ENCODE measurements around the gene LRMDA. TPM values are rescaled to one million over a fixed set of nuclear protein-coding genes. Genes with fewer than 3 reads are reported as not detected.

Gene LRMDA
- total RNA-seq, 1 experiment from 2014 or later: 1.2 TPM

DNA sequence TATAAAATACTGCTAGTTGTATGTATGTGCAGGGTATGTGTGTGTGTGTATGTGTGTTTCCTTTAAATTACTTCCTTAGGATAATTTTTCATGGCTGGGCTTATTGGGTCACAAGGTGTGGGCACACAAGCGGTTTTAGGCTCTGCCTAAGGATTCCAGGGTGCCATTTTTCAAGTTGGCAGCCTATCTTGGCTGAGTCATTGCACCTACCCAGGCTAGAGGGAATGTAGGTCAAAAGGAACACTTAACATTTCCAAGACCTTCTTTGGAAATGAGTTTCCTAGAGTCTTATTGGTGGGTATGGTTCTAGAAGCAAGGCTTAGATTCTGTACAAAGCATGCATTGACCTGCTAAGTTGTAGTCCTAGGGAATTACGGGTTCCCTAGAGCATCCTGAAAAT, 642.1 kb downstream of the LRMDA start:
- Histone ChIP-seq H3K4me1 (ENCODE audit: insufficient read depth, low read length) (peaks cover 4% of the 10 kb centered on the region; the same call in 1 of the 2 replicates), H3K9ac (ENCODE audit: low read length) (no peak overlapping the region), H3F3A (ENCODE audit: low read length, unreplicated experiment) (no peaks in the 10 kb centered on the region), H3K79me2 (ENCODE audit: low read length) (no peaks in the 10 kb centered on the region), H3K36me3 (ENCODE audit: low read depth, low read length) (no peaks in the 10 kb centered on the region), H3K27me3 (ENCODE audit: low read length) (peaks cover 21% of the 10 kb centered on the region; the same call in 1 of the 2 replicates), H3K4me3 (ENCODE audit: low read length) (no peak overlapping the region), H2AFZ (ENCODE audit: low read length) (no peak overlapping the region), H3K27ac (ENCODE audit: low read length) (no peak overlapping the region), H4K20me1 (ENCODE audit: low read length) (no peaks in the 10 kb centered on the region), H3K9me3 (ENCODE audit: low read length) (0 out of 2 replicates have a peak, but pooled peaks cover 4% of the 10 kb centered on the region), H3K9me2 (replicated peaks; ENCODE audit: low read length) (peaks cover 12% of the 10 kb centered on the region; the same call in 1 of the 2 replicates), H3K4me2 (ENCODE audit: low read length) (no peak overlapping the region)
- no peak for TF ChIP-seq EZH2 (IDR thresholded peaks at IDR 0.05; ENCODE audit: low read length, unreplicated experiment)
- TF ChIP-seq EZH2phosphoT487 (IDR thresholded peaks at IDR 0.05; ENCODE audit: borderline replicate concordance, low read length): no peak; the same call in 1 of the 2 replicates
- TF ChIP-seq, protein P1, sequence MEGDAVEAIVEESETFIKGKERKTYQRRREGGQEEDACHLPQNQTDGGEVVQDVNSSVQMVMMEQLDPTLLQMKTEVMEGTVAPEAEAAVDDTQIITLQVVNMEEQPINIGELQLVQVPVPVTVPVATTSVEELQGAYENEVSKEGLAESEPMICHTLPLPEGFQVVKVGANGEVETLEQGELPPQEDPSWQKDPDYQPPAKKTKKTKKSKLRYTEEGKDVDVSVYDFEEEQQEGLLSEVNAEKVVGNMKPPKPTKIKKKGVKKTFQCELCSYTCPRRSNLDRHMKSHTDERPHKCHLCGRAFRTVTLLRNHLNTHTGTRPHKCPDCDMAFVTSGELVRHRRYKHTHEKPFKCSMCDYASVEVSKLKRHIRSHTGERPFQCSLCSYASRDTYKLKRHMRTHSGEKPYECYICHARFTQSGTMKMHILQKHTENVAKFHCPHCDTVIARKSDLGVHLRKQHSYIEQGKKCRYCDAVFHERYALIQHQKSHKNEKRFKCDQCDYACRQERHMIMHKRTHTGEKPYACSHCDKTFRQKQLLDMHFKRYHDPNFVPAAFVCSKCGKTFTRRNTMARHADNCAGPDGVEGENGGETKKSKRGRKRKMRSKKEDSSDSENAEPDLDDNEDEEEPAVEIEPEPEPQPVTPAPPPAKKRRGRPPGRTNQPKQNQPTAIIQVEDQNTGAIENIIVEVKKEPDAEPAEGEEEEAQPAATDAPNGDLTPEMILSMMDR (conservative IDR thresholded peaks at IDR 0.05; ENCODE audit: low read depth, low read length): no peak
- DNase-seq: peak; percentile 54
- intact Hi-C loops (cut with micrococcal nuclease): no loop called here
- peak; percentile 23 for ATAC-seq
- ChIA-PET POLR2A (ENCODE audit: unreplicated experiment) (no interaction called here), CTCF (no interaction called here)
- BruUV-seq (replicated peaks): no TSS peak

DNA sequence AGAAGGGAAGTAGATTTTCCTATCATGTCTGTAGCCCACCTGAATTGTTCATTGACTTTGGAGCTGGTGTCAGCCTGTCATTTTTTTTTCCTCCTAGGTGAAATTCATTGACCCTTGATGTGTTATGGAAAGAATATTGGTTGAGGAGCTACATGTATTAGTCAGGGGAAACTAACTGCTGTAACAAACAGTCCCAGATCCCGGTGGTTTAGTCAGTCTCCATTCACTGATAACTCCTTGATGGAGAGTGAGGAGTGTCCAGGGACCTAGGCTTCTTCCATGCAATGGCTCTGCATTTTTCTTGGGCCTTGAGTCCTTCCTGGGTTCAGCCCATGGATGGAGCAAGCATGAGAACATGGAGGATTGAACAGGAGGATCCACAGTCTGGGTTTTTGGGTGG, 643.2 kb downstream of the LRMDA start:
- Histone ChIP-seq H3K36me3 (ENCODE audit: low read depth, low read length) (no peaks in the 10 kb centered on the region), H3F3A (ENCODE audit: low read length, unreplicated experiment) (no peaks in the 10 kb centered on the region), H3K4me1 (ENCODE audit: insufficient read depth, low read length) (peaks cover 4% of the 10 kb centered on the region; the same call in 1 of the 2 replicates), H2AFZ (ENCODE audit: low read length) (no peak overlapping the region), H3K9me2 (replicated peaks; ENCODE audit: low read length) (peaks cover 12% of the 10 kb centered on the region; the same call in 1 of the 2 replicates), H3K79me2 (ENCODE audit: low read length) (no peaks in the 10 kb centered on the region), H3K4me3 (ENCODE audit: low read length) (no peak overlapping the region), H3K27ac (ENCODE audit: low read length) (no peak overlapping the region), H3K27me3 (ENCODE audit: low read length) (peaks cover 25% of the 10 kb centered on the region; the same call in 1 of the 2 replicates), H3K9me3 (ENCODE audit: low read length) (0 out of 2 replicates have a peak, but pooled peaks cover 4% of the 10 kb centered on the region), H3K9ac (ENCODE audit: low read length) (no peak overlapping the region), H4K20me1 (ENCODE audit: low read length) (no peaks in the 10 kb centered on the region), H3K4me2 (ENCODE audit: low read length) (no peak overlapping the region)
- ChIA-PET POLR2A (ENCODE audit: unreplicated experiment) (no interaction called here), CTCF (no interaction called here)
- intact Hi-C loops (cut with micrococcal nuclease): no loop called here
- BruUV-seq (replicated peaks): no TSS peak
- DNase-seq (no peak), ATAC-seq (no peak)
- TF ChIP-seq, protein P1 (conservative IDR thresholded peaks at IDR 0.05; ENCODE audit: low read depth, low read length): no peak
- TF ChIP-seq EZH2 (IDR thresholded peaks at IDR 0.05; ENCODE audit: low read length, unreplicated experiment) (no peak), EZH2phosphoT487 (IDR thresholded peaks at IDR 0.05; ENCODE audit: borderline replicate concordance, low read length) (no peak)

DNA sequence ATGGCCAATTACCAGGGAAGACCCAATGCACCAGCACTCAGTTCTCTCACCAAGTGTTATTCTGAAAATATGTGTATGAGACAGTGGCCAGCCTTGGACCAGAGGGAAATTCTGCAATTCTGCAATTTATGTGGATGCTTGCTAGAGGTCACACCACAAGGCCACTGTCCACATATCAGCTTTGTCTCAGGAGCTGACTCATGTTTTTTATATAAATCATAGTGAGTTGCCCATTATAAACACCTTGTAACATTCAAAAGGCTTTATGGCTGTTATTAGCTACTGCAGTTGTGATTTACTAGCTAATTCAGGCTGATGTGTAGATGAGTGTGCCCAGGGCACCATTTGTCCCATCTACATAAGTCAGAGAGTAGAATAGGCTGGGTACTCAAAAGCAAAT, 649.0 kb downstream of the LRMDA start:
- peak; percentile 55 for DNase-seq

More for the DNA sequence above, 649.0 kb downstream of the LRMDA start:
- H3K4me1 ChIP-seq (ENCODE audit: insufficient read depth, low read length): no peaks in the 10 kb centered on the region; the same call in 1 of the 2 replicates
- H3K36me3 ChIP-seq (ENCODE audit: low read depth, low read length): no peaks in the 10 kb centered on the region
- ATAC-seq: peak; percentile 61
- no peaks in the 10 kb centered on the region for H4K20me1 ChIP-seq (ENCODE audit: low read length)
- H3K27ac ChIP-seq (ENCODE audit: low read length): no peak overlapping the region
- H3K9me2 ChIP-seq (replicated peaks; ENCODE audit: low read length): peaks cover 2% of the 10 kb centered on the region; the same call in 1 of the 2 replicates
- POLR2A ChIA-PET (ENCODE audit: unreplicated experiment): interaction anchor here (0.6 kb wide), 1 partner anchor 28 kb away, joined by 6 read pairs; no protein-coding TSS in a partner anchor
- BruUV-seq (replicated peaks): no TSS peak
- H3K4me3 ChIP-seq (ENCODE audit: low read length): no peak overlapping the region
- no peaks in the 10 kb centered on the region for H3F3A ChIP-seq (ENCODE audit: low read length, unreplicated experiment)
- TF ChIP-seq EZH2 (IDR thresholded peaks at IDR 0.05; ENCODE audit: low read length, unreplicated experiment): no peak
- no peak for TF ChIP-seq EZH2phosphoT487 (IDR thresholded peaks at IDR 0.05; ENCODE audit: borderline replicate concordance, low read length)
- TF ChIP-seq, protein P1 (conservative IDR thresholded peaks at IDR 0.05; ENCODE audit: low read depth, low read length): no peak
- no peak overlapping the region for H2AFZ ChIP-seq (ENCODE audit: low read length)
- CTCF ChIA-PET: interaction anchor here (0.6 kb wide), 1 partner anchor 53 kb away, joined by 3 read pairs; no protein-coding TSS in a partner anchor
- no peak overlapping the region for H3K4me2 ChIP-seq (ENCODE audit: low read length)
- H3K9ac ChIP-seq (ENCODE audit: low read length): no peak overlapping the region
- intact Hi-C loops (cut with micrococcal nuclease): loop anchor here (5.0 kb wide), 1 partner anchor 548 kb away; no protein-coding TSS in a partner anchor
- 0 out of 2 replicates have a peak, but pooled peaks cover 3% of the 10 kb centered on the region for H3K9me3 ChIP-seq (ENCODE audit: low read length)
- peaks cover 12% of the 10 kb centered on the region for H3K27me3 ChIP-seq (ENCODE audit: low read length)
- no peaks in the 10 kb centered on the region for H3K79me2 ChIP-seq (ENCODE audit: low read length)
